GM21515 (cell line): Measurements from ENCODE around the gene RFTN1.

Source experiments
- ATAC-seq: cut with Tn5 transposase; IDR thresholded peaks from one replicate; pipeline ENCODE4 v1.9.1; 2021; ENCODE audit not compliant: unreplicated experiment

Gene RFTN1

DNA sequence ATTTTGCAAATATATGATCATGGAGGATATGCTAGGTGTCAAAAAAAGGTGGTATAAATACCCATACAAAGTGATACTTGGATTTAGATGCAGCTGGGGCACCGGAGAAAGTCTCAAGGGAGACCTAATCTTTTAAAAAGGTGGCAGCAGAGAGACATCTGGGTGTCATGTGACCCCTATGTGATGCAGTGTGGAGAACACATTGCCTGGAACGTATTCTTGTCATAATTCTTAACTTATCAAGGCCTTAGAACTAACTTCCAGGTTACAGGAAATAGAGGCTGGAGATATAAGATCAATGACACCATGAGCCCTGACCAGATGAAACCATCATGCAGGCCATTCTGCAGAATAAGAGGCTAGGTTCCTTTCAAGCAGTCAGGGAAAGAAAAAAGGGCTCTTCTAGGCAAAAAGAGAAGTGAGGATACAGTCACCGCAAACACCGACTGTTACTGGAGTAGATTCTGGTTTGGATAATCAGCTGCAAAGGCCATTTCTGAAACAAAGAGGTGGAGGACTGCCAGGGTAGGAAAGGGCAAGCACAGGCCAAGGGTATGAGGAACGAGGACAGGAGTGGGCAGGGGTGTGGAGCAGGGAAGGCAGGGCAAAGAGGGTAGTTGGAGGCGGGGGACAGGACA, 147.9 kb downstream of the RFTN1 start:
- no peak for ATAC-seq

DNA sequence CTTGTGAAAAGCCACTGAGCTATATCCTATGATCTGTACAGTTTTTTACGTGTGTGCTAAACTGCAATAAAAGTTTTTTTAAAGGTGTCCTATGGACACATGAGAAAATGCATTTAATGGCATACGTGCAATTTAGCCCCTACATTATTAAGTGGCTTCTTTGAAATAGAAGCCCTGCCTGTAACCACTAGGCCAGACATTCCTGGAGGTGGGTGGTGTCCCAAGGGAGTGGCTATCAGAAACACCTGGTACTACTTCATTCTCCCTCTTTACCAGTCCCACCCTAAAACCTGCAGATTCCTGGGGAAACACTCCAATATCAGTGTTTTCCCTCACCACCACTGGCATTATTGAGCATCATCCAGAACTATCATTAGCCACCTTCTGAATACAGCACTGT, 148.5 kb downstream of the RFTN1 start:
- ATAC-seq: no peak

DNA sequence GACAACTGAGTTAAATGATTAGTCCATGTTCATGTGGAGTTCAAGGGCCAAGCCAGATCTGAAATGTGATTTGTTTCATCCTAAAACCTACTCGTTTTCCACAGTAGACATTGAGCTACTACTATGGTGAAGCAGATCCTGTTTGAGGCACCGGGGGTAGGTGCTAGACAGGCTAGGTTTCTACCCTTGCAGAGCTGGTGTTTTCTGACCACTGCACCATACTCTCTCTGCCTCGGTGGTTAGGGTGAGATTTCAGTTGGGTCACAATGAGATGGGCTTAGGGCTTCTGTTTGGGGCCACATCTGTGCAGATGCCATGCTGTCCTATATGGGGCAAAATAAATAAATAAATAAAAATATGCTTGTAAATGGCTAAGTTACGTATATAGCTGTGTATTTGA, 149.2 kb downstream of the RFTN1 start:
- ATAC-seq: no peak

DNA sequence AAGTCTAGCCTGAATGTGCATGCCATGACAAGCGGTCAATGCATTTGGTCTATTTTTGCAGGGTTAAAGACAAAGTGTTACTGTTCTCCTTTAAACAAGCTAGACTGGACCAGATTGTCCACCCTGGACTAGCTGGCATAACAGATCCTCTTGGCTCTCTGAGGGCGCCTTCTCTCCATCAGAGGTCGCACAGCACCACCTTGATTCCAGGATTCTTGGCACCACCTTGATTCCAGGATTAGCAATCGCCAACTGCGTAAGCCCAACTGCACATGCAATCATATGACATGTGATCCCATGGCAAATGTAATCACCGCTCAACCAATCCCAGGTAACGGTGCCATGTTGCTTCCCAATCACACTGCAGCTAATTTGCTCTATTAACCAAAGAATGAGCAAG, 149.9 kb downstream of the RFTN1 start:
- no peak for ATAC-seq

DNA sequence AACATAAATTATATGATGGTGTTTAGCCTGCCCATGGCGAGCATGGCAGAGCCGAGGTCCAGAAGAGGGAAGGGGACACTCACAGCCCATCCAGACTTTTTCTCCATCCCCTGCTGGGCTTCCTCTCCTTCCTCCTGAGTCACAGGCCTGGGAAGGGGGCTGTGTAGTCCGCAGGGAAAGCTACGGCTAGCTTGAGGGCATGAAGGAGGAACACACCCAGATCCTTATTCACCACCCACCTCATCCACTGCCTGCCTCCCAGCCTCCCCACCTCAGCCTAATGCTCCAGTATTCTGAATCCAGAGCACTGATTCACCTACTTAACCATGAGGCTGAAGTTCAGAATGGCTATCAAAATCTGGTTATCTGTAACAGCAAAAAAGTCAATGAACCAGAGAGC, 150.7 kb downstream of the RFTN1 start:
- ATAC-seq: no peak

DNA sequence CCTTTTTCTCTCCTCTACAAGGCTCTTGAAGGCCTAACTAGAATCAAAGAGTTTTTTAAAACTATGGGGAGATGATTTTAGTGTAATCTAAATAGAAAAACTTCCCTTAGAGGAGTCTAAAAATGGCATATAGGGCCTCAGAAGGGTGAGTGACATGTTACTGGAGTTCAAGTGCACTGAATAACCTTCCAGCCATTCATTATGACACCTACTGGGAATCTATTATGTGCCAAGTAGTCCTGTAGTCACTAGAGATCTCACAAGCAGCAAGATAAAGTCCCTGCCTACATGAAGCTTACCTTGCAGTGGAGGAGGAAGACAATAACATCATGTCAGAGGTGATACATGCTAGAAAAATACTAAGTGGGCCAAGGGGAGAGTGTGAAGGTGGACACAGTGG, 152.4 kb downstream of the RFTN1 start:
- no peak for ATAC-seq

DNA sequence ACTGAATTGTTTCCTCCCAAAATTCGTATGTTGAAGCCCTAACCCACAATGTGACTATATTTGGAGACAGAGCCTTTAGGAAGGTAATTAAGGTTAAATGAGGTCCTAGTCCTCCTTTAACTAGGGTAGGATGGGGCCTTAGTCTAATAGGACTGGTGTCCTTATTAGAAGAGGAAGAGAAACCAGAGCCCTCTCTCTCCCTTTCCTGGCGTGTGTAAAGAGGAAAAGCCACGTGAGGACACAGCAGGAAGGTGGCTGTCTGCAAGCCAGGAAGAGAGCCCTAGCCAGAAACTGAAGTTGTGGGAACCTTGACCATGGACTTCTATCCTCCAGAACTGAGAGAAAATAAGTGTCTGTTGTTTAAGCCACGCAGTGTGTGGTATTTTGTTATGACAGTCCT, 154.2 kb downstream of the RFTN1 start:
- no peak for ATAC-seq

DNA sequence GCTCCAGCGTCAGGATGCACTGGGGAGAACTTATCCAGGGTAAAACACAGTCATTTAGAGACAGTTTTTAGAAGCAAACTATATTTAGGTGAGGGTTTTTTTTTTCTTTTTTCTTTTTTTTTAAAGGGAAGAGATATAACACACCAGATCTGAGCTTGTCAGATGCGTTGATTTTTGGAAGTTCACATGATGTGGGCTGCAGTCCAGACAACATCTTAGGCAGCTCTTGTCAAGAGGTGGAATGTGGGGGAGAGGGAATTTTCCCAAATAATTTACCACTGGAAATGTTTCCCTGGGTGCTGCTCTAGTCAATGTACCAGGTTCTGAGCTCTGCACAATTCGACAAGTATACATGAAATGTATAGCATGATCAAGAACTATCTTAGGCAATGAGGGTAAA, 155.2 kb downstream of the RFTN1 start:
- no peak for ATAC-seq

DNA sequence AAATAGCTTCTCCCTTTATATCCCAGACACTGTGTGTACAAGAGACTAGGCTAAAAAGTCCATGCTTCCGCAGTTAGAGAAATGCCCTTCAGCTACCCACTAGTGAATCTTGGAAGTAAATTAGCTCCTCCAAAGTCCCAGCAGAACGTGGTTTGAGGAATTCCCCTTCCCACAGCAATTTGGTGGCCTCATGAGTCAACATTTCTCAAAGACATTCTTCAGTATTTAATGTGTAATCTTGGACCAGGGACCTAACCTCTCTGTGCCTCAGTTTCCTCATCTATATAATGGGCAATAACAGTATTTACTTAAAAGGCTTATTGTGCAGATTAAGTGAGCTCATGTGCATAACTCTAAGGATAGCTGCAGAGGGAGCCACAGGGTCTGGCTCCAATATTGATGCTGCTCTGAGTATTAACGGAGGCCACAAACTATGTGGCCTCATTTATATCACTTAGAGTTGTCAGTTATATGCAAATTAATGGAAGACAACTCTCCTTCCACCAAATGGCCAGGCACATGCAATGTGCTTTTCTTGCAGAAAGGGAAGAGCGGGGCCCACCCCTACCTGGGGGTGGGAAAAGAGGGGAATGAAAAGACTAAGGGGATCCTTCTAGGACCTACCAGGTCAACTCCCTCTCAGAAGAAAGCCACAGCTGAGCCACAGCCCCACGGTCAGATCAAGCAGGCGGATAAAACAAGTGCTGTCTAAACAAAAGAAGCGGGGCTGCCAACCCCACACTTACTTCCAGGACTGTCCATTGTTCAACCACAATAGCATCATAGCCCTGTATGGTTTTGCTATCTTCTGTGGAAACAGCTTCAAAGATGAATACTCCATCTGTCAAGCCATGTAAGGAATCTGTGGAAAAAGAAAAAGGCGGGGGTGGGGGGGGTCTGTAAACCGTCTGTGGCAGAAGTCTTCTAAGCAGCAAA, 156.0 kb downstream of the RFTN1 start:
- no peak for ATAC-seq

DNA sequence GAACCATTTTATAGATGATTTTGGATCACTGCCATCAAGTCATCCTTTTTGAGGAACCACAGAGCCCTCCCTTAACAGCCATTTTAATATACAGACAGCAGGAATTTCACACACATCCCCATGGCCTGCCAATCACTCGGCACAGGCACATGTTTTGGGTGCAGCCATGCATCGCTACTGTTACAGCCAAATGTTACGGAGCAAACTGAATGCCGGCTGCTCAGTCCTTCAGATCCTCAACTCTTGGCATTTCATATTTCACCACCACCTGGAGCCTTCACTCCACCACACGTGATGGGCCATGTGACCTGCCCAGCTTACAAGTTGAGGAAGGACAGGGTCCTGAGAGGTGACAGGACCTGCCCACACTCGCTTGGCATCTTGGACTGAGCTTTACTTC, 157.7 kb downstream of the RFTN1 start:
- ATAC-seq: no peak

DNA sequence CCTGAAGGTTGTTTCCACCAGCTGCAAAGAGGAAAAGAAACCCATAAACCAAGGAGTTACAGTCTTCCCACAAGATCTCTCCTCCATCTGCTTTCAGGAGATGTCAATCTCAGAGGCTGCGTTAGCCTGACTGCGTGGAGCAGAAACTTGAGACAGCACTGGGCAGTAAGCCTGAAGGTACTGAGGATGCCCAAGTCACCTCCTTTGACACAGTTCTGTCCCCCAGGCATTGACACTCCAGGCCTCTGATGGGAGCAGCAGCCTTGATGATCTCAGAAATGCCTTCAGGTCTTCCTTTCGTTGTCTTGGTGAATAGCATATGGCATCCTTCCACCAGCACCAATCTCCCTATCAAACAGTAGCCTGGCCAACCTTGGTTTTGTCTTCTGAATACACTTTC, 159.2 kb downstream of the RFTN1 start:
- ATAC-seq: no peak

DNA sequence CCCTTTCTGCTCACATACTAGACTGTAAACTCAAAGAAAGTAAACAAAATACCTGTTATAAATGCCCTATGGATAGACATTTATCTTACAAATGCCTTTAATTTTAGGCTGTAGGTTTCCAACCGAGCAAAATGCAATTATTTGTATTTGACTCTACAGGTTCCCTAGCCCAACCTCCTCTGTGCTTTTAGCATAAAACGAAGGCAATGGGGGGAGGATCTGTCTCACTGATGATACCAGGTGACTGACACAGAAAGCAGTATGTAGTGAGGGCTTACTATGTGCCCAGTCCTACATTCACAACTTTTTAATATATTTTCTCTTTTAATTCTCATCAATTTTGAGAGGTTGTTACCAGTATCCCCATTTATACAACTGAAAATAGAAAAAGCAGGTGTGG, 161.1 kb downstream of the RFTN1 start:
- no peak for ATAC-seq

DNA sequence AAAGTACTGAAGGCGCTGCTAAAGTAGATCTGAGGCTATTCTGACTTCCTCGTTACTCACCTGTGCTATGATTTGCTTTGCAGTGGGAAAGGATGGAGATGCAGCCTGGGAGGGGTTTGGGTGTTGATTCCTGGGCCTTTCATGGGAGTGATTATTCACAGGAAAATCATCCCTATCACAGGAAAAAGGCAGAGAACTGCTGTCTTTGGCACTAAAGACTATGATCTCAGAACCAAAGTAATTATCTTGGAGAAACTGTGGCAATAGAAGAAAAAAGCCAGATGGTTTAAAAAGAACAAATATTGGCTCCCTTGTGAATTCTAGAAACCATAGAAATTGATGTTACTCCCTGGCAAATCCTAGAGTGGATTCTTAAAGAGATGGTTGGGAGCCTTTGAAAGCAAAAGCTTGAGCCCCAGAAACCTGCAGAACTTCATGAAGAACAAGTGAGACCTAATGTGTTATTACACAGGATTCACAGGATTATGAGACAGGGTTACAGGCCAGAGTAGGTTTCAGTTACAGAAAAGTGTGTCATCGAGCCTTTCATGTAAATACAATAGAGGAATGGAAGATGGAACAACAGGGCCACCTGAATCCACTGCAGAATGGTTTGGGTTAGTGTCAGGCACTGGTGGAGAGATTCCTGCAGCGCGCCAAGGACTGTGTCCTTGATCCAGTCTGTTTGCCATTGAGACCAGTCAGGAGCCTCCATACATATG, 162.7 kb downstream of the RFTN1 start:
- ATAC-seq: no peak

DNA sequence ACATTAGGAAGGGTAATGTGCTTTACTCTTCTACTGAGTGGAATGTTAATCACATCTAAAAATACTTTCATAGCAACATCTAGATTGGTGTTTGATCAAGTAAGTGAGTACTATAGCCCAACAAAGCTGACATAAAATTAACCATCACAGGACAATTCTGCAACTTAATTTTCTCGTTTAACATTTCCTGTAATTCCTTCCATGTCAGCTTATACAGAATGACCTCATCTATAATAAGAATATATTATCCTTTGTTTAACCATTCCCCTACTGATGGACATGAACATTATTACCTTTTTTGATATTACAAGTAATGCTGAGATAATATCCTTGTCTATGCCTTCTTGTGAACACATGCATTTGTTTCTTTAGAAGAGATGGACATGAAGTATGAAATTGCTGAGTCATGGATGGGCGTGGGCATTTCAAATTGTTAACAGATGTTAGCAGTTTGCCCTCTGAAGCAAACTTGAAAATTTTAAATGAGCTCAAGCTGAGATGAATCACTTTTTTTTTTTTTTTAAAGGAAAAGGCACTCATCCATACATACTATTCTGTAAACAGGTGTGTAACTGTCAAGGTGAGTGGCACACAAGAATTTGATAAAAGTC, 163.4 kb downstream of the RFTN1 start:
- ATAC-seq: no peak

DNA sequence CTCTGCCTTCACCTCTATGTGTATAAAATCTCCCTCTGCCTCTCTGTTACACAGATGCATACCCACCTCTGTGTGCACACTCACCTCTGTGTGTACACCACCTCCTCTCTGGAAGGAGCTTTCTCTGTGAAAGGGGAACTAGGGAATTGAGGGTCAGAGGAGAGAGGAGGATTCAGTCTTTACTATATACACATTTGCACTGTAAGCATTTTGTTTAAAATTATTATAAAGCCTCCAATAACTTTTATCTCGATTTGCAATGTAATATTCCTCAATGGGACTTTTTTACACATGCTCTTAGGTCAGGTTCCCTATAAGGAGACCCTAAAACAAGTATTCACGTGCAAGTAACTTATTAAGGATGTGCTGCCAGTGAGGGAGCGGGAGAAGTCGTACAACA, 166.0 kb downstream of the RFTN1 start:
- ATAC-seq: no peak

DNA sequence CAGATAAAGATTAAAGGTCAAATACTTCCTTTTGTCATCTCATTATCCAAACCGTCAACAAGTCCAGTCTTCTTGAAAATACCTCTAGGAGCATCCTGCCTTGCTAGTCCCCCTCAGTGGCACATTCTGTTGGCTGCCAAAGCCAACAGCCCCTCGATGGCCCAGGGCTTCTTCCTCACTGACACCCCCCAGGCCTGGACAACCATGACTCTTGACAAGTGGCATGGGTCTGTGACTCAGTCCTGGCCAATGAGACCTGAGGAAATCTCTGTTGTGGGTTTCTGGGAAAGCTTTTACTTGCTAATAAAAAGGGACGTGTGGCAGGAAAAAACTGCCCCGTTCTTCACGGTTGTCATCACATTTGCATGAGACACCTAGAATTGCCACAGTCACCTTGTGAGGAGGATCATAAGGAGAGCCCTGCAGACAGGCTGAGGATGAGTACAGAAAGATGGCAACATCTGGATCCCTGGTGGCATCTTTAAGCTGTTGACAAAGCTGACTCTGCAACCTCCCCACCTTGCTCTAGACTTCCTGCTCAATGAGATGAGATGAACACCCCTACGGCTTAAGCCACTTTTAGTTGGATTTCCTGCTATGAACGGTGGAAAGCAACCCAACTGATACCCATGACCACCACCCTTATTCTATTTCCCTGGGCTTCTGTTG, 167.0 kb downstream of the RFTN1 start:
- ATAC-seq: no peak

DNA sequence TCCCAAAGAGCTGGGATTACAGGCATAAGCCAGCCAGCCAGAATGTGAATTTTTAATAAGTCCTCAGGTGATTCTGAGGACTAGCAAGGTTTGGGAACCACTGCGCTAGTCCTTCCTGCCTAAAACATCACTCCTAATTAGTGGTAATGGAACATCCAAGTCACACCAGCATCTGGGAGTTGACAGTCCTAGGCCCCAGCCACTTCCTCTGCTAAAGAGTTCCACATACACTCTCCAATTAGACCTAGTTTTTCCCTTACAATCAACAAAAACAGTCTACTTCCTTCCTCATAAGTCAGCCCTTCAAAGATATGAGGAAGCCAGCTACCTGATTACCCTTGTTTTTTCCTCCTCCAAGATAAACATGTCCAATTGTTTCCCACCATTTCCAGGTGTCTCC, 170.4 kb downstream of the RFTN1 start:
- ATAC-seq: no peak

DNA sequence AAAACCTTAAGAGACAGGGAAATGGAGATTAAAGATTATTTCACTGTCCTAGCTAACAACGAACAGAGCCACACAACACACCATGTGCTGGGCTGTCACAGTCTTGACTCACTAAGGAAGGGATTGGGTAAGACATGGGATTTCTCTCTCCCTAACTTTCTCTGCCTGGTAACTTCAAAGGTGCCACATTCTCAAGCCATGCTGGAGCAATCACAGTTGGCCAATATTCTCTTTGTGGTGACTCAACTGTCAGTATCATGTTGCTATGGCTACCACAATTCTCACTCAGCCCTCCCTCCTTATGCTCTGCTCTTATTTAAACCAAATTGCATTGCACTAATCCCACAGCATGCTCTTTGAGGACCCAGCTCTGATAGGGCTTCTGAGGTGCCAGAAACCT, 174.5 kb downstream of the RFTN1 start:
- no peak for ATAC-seq

DNA sequence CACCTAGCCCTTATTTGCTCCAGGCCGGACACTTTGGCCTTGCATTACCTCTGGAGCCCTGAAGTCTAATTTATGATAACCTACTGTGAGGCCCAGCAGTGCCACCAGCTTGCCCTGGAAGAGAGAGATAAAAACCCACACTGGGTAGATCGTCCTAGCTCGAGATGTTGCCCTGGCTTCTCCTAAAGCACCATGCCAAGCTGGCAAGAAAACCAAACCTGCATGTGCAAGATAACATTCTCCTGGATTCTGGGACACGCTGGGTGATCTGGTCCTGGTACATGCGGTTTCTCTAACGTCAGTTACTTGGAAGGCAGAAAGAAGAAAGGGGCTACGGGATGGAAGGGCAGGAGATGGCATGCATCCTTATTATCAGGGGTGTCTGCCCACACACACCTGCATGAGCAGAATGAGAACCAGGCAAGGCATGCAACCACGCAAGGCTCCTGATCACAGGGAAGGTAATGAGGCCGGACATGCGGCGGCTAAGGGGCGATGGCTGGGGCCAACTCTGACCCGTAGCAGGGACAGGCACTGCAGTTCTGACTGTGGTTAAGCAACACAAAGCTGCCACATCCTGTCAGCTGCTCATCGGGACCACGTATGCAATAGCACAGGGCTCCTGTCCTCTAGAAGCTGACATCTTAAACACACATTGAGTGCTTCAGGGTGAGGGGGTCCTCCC, 175.5 kb downstream of the RFTN1 start:
- ATAC-seq: peak; percentile 83

DNA sequence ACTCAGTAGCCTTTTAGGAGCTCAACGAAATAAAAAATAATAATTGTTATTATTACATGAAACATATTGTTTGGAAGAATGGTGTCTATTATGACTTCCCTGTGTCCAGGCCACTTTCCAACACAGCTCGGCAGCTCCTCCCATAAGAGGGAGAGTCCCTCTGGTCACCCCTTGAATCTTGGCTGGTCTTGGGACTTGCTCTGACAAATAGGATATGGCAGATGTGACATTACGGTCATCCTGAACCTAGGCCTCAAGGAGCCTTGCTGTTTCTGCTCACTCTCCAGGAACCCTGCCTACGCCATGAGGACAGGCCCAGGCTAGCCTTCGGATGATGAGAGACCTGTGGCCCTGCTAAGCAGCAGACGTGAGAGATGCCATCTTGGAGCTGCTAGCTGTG, 176.7 kb downstream of the RFTN1 start:
- no peak for ATAC-seq
